Colonic mucosa (tissue), 4 donors: Measurements from ENCODE around the gene SPTSSA. TPM values are rescaled to one million over a fixed set of nuclear protein-coding genes. Genes with fewer than 3 reads are reported as not detected.
"Not testable (repeated sequence)": the region's sequence is repeated elsewhere in the genome, so short reads cannot be mapped to it uniquely, and the experiment has no call there.

ENCODE experiments used
- DNase-seq: peaks from one replicate; pipeline ENCODE4 v3.0.0-alpha.2; 2020
- H3K27ac ChIP-seq: fragments of 200-600 bp; one replicate; pipeline ENCODE4 v1.8.0; 2021
- H3K27me3 ChIP-seq: fragments of 200-600 bp; one replicate; pipeline ENCODE4 v1.8.0; 2021
- H3K36me3 ChIP-seq: fragments of 200-600 bp; one replicate; pipeline ENCODE4 v1.8.0; 2021
- H3K4me1 ChIP-seq: fragments of 200-600 bp; one replicate; pipeline ENCODE4 v1.8.0; 2021; ENCODE audit warnings: mild to moderate bottlenecking
- H3K4me3 ChIP-seq: fragments of 200-600 bp; one replicate; pipeline ENCODE4 v1.8.0; 2021
- H3K9ac ChIP-seq, 2 donors: one replicate each; pipeline ENCODE4 v1.7.0; 2013; ENCODE audit warnings: control low read depth in 2 of 2, low read depth in 2 of 2, low read length in 2 of 2
- H3K9me3 ChIP-seq: fragments of 200-600 bp; one replicate; pipeline ENCODE4 v1.8.0; 2021
- CTCF ChIP-seq: fragments of 200-600 bp; IDR thresholded peaks from one replicate; pipeline ENCODE4 v1.8.0; 2022; ENCODE audit warnings: antibody characterized with exemption, mild to moderate bottlenecking
- intact Hi-C: fragments of 100-400 bp; cut with DNase I; formaldehyde crosslinking; loops from one replicate; pipeline ENCODE4 v1.14.1; 2022
- total RNA-seq, 2 donors: library from RNA; stranded (reverse); fragmentation: NEBNext Ultra II Directional in 1 of 2; extraction: Animal tissue kit (Norgen Biotek cat#: 25700) in 1 of 2; gene quantifications; one replicate each; pipeline ENCODE4 v1.2.1, GENCODE V29; 2021
- donor health status: healthy.
- donor health status: DM: no; HTN: no; CAD: no.
- donor health status: DM: no; HTN: no; CAD: no.

The SPTSSA gene
- total RNA-seq, 2 donors from 2014 or later = 35.3 to 60.9 TPM

DNA sequence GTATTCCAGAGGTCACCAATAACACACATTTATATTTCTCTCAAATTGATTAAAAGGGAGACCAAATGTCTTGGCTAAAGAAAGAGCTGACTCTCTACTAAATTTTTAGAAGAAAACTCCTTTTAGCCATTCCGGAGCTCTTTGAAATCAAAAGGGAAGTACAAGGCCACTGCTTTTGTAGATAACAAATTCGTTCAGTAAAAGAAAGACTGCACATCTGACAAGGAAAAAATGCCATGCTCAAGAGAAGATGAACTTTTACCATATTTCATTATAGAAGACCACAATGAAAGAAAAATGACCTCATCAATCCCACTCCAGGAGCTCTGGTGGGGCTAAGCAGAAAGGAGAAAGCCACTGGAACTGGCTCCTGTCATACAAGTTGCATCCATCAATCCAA lies 57.6 kb downstream of the SPTSSA start:
- no peaks in the 10 kb centered on the region for H3K4me1 ChIP-seq
- DNase-seq = no peak
- H3K27me3 ChIP-seq = no peaks in the 10 kb centered on the region
- no peak overlapping the region for H3K27ac ChIP-seq
- intact Hi-C loops = no loop called here
- no peak overlapping the region for H3K4me3 ChIP-seq
- no peaks in the 10 kb centered on the region for H3K9me3 ChIP-seq
- no peak for TF ChIP-seq CTCF
- no peak overlapping the region for H3K9ac ChIP-seq
- H3K36me3 ChIP-seq = no peaks in the 10 kb centered on the region

DNA sequence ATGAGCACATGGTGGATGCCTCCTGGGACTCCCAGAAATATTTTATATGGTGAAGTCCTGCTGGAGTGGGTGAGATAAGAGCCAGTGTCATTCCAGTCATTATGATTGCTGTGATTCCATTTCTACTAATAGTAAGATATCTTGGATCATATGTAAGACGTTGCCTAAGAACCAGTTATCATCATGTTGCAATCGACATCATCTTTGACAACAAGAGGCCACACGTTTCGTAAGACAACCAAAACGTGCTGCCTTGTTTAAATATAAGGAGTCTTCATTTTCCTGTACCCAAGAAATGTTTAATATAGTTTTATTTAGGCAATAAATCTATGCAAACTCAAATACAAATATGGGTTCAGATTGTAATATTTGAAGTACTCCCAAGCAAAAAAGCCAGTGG lies 58.4 kb downstream of the SPTSSA start:
- Histone ChIP-seq H3K4me1 (no peaks in the 10 kb centered on the region), H3K36me3 (no peaks in the 10 kb centered on the region), H3K9me3 (no peaks in the 10 kb centered on the region), H3K27ac (no peak overlapping the region), H3K4me3 (no peak overlapping the region), H3K9ac (no peak overlapping the region), H3K27me3 (no peaks in the 10 kb centered on the region)
- DNase-seq = no peak
- intact Hi-C loops = no loop called here
- no peak for TF ChIP-seq CTCF

- Histone ChIP-seq H3K4me3 (no peak overlapping the region), H3K9me3 (no peaks in the 10 kb centered on the region), H3K27ac (no peak overlapping the region), H3K9ac (no peak overlapping the region), H3K4me1 (no peaks in the 10 kb centered on the region), H3K27me3 (no peaks in the 10 kb centered on the region), H3K36me3 (no peaks in the 10 kb centered on the region)
- intact Hi-C loops = no loop called here
- no peak for TF ChIP-seq CTCF
- no peak for DNase-seq
Observed at GRCh38 chr14:34398024-34398423, 64.0 kb downstream of the SPTSSA start.

GRCh38 chr14:34387974-34388516 lies 74.0 kb downstream of the SPTSSA start:
- H3K27me3 ChIP-seq = no peaks in the 10 kb centered on the region
- no peak overlapping the region for H3K9ac ChIP-seq
- no peak for TF ChIP-seq CTCF
- H3K36me3 ChIP-seq = no peaks in the 10 kb centered on the region
- H3K9me3 ChIP-seq = no peaks in the 10 kb centered on the region
- no peak overlapping the region for H3K4me3 ChIP-seq
- H3K27ac ChIP-seq = no peak overlapping the region
- H3K4me1 ChIP-seq = no peaks in the 10 kb centered on the region
- intact Hi-C loops = no loop called here
- no peak for DNase-seq

DNA sequence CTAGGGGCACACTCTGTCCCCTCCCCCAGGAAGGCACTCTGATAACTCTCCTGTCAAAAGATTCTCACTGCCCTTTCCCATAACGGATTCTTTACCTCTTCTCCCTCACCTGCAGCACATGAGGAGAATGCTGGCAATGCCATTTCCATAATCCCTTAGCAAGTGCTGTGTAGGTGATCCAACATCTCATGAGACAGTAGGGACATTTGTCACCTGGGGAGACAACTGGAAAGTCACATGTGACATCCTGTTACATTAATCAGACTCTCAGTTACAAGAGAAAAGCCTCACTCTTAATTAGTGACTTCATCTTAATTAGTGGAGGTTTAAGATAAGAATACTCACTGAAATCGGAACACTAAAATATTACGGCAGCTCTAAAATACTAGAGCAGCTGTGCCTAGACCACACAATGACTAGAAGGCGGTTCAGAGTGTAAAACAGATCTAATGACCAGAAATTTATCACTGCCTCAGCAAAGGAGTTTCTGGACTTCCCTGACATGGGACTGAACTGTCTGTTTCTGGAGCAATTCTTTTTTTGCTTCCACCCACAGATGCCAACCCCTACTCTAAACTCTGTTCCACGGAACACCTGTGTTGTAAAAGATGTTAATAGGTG lies 75.1 kb downstream of the SPTSSA start:
- no peak overlapping the region for H3K9ac ChIP-seq
- no peak overlapping the region for H3K4me3 ChIP-seq
- H3K4me1 ChIP-seq = no peaks in the 10 kb centered on the region
- no peaks in the 10 kb centered on the region for H3K27me3 ChIP-seq
- no peaks in the 10 kb centered on the region for H3K9me3 ChIP-seq
- intact Hi-C loops = no loop called here
- H3K27ac ChIP-seq = no peak overlapping the region
- no peak for DNase-seq
- no peak for TF ChIP-seq CTCF
- no peaks in the 10 kb centered on the region for H3K36me3 ChIP-seq

GRCh38 chr14:34385881-34386280 lies 76.2 kb downstream of the SPTSSA start:
- H3K4me1 ChIP-seq, H3K27me3 ChIP-seq, H3K4me3 ChIP-seq, H3K27ac ChIP-seq, H3K9me3 ChIP-seq, DNase-seq, H3K36me3 ChIP-seq, intact Hi-C loops, H3K9ac ChIP-seq: not testable (repeated sequence)
